Measurements from ENCODE around the gene ABHD4.

DNA sequence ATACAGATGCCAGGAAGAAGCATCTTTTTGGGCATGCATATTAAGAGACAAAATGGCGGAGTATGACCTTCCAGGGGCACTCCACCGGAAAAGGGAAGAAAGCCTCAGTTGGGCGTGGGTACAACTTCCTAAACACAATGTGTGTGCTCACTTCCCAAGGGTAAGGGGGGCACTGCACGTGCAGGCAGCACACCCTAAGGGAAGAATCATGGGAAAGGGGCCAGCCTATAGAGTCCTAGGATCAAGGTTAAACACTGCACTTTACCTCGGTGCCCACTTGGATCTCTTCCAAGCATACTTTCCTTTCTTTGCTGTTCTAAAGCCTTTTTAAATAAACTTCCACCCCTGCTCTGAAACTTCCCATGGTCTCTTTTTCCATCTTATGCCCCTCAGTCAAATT is 31.3 kb downstream of the ABHD4 start:
- TF ChIP-seq, protein P1, sequence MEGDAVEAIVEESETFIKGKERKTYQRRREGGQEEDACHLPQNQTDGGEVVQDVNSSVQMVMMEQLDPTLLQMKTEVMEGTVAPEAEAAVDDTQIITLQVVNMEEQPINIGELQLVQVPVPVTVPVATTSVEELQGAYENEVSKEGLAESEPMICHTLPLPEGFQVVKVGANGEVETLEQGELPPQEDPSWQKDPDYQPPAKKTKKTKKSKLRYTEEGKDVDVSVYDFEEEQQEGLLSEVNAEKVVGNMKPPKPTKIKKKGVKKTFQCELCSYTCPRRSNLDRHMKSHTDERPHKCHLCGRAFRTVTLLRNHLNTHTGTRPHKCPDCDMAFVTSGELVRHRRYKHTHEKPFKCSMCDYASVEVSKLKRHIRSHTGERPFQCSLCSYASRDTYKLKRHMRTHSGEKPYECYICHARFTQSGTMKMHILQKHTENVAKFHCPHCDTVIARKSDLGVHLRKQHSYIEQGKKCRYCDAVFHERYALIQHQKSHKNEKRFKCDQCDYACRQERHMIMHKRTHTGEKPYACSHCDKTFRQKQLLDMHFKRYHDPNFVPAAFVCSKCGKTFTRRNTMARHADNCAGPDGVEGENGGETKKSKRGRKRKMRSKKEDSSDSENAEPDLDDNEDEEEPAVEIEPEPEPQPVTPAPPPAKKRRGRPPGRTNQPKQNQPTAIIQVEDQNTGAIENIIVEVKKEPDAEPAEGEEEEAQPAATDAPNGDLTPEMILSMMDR (IDR thresholded peaks at IDR 0.05; ENCODE audit: low read length): no peak
- no peak for TF ChIP-seq EZH2 (optimal IDR thresholded peaks at IDR 0.05; ENCODE audit: low read depth, low read length)

All from MM.1S (cell line).